Inferior parietal cortex (tissue), 1 donor: ENCODE results near the gene HBP1.
"Not testable (repeated sequence)": the region's sequence is repeated elsewhere in the genome, so short reads cannot be mapped to it uniquely, and the experiment has no call there.

Experiments
- DNase-seq: peaks from one replicate; pipeline ENCODE4 v3.0.0-alpha.2; 2016; ENCODE audit errors: extremely low spot score

The HBP1 gene

GRCh38 chr7:107168233-107169119 is at the start of gene HBP1:
TSS of gene HBP1 (plus strand) at chr7:107169003. CDS start at chr7:107179894, 10,891 bp downstream.
- DNase-seq: peak; percentile 100

- no peak for DNase-seq
Observed at GRCh38 chr7:107119376-107120105, 49.3 kb upstream of the HBP1 start.

- no peak for DNase-seq
Observed at GRCh38 chr7:107122486-107122911, 46.3 kb upstream of the HBP1 start.

GRCh38 chr7:107123392-107123791 is 45.4 kb upstream of the HBP1 start:
- DNase-seq: no peak

- no peak for DNase-seq
Observed at GRCh38 chr7:107125475-107125874, 43.3 kb upstream of the HBP1 start.

- no peak for DNase-seq
Observed at GRCh38 chr7:107128217-107128616, 40.6 kb upstream of the HBP1 start.

- DNase-seq: no peak
Observed at GRCh38 chr7:107128748-107129147, 40.1 kb upstream of the HBP1 start.

- no peak for DNase-seq
Observed at GRCh38 chr7:107130487-107131220, 38.1 kb upstream of the HBP1 start.

- no peak for DNase-seq
Observed at GRCh38 chr7:107133396-107133795, 35.4 kb upstream of the HBP1 start.

GRCh38 chr7:107138696-107139420 is 29.9 kb upstream of the HBP1 start:
- no peak for DNase-seq

- not testable (repeated sequence) for DNase-seq
Observed at GRCh38 chr7:107143875-107144274, 24.9 kb upstream of the HBP1 start.

- no peak for DNase-seq
Observed at GRCh38 chr7:107145067-107145838, 23.6 kb upstream of the HBP1 start.

GRCh38 chr7:107147464-107148393 is 21.1 kb upstream of the HBP1 start:
- DNase-seq: peak; percentile 74

- DNase-seq: no peak
Observed at GRCh38 chr7:107148721-107149120, 20.1 kb upstream of the HBP1 start.

- DNase-seq: no peak
Observed at GRCh38 chr7:107149863-107150262, 18.9 kb upstream of the HBP1 start.

- peak; percentile 89 for DNase-seq
Observed at GRCh38 chr7:107150375-107151073, 18.3 kb upstream of the HBP1 start.

GRCh38 chr7:107151538-107151937 is 17.3 kb upstream of the HBP1 start:
- no peak for DNase-seq

- no peak for DNase-seq
Observed at GRCh38 chr7:107152011-107152410, 16.8 kb upstream of the HBP1 start.

GRCh38 chr7:107154826-107155225 is 14.0 kb upstream of the HBP1 start:
- DNase-seq: no peak
